ENCODE data around the gene ASPHD2. TPM values are rescaled to one million over a fixed set of nuclear protein-coding genes. Genes with fewer than 3 reads are reported as not detected.

ASPHD2 gene
- total RNA-seq, 1 experiment from 2014 or later, result not detected

DNA sequence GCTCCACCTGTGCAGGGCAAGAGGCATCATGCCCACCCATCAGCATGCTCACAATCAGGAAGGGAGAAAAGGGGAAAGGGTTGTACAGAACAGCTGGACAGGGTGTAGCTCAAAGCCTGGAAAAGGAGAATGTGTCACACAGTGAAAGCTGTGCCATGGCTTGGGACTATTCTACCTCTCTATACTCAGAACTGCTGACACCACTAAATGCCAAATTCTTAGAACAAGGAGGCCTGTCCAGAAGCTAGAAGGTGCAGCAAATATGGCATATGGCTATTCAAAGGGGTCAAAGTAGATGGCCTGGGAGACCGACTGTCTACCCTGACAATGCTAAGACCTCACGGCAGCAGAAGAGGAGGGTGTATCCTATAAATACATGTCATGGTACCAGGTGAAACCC is 41.7 kb downstream of the ASPHD2 start:
- no peak for DNase-seq
- Mint-ChIP-seq H3K9me3 (ENCODE audit: unreplicated experiment) (no peaks in the 10 kb centered on the region), H3K27ac (ENCODE audit: unreplicated experiment) (no peak overlapping the region), H3K4me1 (ENCODE audit: low read depth, unreplicated experiment) (no peaks in the 10 kb centered on the region), H3K4me3 (ENCODE audit: unreplicated experiment) (no peak overlapping the region), H3K27me3 (ENCODE audit: insufficient read depth, unreplicated experiment) (no peaks in the 10 kb centered on the region), H3K36me3 (ENCODE audit: insufficient read depth, unreplicated experiment) (peaks cover 43% of the 10 kb centered on the region)
- Histone ChIP-seq H3K4me1 (no peaks in the 10 kb centered on the region), H3K36me3 (ENCODE audit: control insufficient read depth, insufficient read depth, low read length) (peaks cover 2% of the 10 kb centered on the region), H3K27me3 (replicated peaks; ENCODE audit: control insufficient read depth, insufficient read depth, low read length) (no peaks in the 10 kb centered on the region), H3K4me3 (ENCODE audit: low read depth, low read length) (no peak overlapping the region), H3K9me3 (no peaks in the 10 kb centered on the region)
- CTCF ChIA-PET, result no interaction called here
- BruUV-seq (replicated peaks), result no TSS peak
- intact Hi-C loops (cut with micrococcal nuclease; ENCODE audit: unreplicated experiment), result no loop called here
- POLR2A ChIA-PET, result interaction anchor here (0.9 kb wide), 1 partner anchor 12 kb away, joined by 4 read pairs; no protein-coding TSS in a partner anchor
- TF ChIP-seq, protein P1, sequence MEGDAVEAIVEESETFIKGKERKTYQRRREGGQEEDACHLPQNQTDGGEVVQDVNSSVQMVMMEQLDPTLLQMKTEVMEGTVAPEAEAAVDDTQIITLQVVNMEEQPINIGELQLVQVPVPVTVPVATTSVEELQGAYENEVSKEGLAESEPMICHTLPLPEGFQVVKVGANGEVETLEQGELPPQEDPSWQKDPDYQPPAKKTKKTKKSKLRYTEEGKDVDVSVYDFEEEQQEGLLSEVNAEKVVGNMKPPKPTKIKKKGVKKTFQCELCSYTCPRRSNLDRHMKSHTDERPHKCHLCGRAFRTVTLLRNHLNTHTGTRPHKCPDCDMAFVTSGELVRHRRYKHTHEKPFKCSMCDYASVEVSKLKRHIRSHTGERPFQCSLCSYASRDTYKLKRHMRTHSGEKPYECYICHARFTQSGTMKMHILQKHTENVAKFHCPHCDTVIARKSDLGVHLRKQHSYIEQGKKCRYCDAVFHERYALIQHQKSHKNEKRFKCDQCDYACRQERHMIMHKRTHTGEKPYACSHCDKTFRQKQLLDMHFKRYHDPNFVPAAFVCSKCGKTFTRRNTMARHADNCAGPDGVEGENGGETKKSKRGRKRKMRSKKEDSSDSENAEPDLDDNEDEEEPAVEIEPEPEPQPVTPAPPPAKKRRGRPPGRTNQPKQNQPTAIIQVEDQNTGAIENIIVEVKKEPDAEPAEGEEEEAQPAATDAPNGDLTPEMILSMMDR (IDR thresholded peaks at IDR 0.05; ENCODE audit: insufficient read depth in 1 of 2, low read depth in 1 of 2, low read length in 1 of 2, severe bottlenecking in 1 of 2, unreplicated experiment in 1 of 2), result no peak

DNA sequence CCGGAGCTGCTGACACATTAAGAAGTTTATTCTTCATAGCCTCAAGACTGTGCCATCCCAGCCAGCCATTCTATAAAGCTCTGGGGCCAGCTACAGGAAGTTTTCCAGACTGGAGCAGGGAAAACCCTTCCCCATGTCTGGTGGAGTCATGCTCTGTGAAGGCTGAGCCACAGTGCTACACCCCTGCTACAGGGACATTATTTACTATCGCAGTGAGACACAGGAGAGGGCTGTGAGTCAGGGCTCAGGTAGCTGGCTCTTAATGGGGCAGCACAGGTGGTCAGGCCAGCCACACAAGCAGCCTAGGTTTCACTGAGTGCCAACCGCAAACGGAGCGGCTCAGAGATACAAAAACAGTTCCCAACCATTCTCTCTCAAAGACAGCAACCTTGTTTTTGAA is 42.5 kb downstream of the ASPHD2 start:
- Histone ChIP-seq H3K27me3 (replicated peaks; ENCODE audit: control insufficient read depth, insufficient read depth, low read length) (no peaks in the 10 kb centered on the region), H3K9me3 (no peaks in the 10 kb centered on the region), H3K4me1 (no peaks in the 10 kb centered on the region), H3K4me3 (ENCODE audit: low read depth, low read length) (no peak overlapping the region), H3K36me3 (ENCODE audit: control insufficient read depth, insufficient read depth, low read length) (peaks cover 2% of the 10 kb centered on the region)
- Mint-ChIP-seq H3K36me3 (ENCODE audit: insufficient read depth, unreplicated experiment) (peaks cover 43% of the 10 kb centered on the region), H3K27me3 (ENCODE audit: insufficient read depth, unreplicated experiment) (no peaks in the 10 kb centered on the region), H3K4me3 (ENCODE audit: unreplicated experiment) (no peak overlapping the region), H3K9me3 (ENCODE audit: unreplicated experiment) (no peaks in the 10 kb centered on the region), H3K4me1 (ENCODE audit: low read depth, unreplicated experiment) (no peaks in the 10 kb centered on the region), H3K27ac (ENCODE audit: unreplicated experiment) (no peak overlapping the region)
- CTCF ChIA-PET, result no interaction called here
- no peak for DNase-seq
- TF ChIP-seq, protein P1 (IDR thresholded peaks at IDR 0.05; ENCODE audit: insufficient read depth in 1 of 2, low read depth in 1 of 2, low read length in 1 of 2, severe bottlenecking in 1 of 2, unreplicated experiment in 1 of 2), result no peak
- no TSS peak for BruUV-seq (replicated peaks)
- intact Hi-C loops (cut with micrococcal nuclease; ENCODE audit: unreplicated experiment), result no loop called here
- POLR2A ChIA-PET, result interaction anchor here (0.9 kb wide), 1 partner anchor 11 kb away, joined by 4 read pairs; no protein-coding TSS in a partner anchor

DNA sequence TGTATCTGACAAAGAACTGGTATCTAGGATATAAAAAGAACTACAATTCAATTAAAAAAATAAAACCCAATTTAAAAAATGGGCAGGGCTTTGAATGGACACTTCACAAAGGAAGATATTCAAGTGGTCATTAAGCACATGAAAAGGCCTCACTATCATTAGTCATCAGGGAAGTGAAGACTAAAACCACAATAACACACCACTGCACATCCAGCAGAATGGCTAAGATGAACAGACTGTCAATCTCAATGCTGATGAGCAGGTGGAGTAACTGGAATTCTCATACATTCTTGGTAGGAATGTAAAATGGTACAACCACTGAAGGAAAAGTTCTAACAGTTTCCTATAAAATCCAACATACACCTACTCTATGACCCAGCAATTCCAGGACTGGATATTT is 45.6 kb downstream of the ASPHD2 start:
- BruUV-seq (replicated peaks), result no TSS peak
- H3K9me3 Mint-ChIP-seq (ENCODE audit: unreplicated experiment), result no peaks in the 10 kb centered on the region
- Histone ChIP-seq H3K9me3 (no peaks in the 10 kb centered on the region), H3K4me3 (ENCODE audit: low read depth, low read length) (no peak overlapping the region), H3K27me3 (replicated peaks; ENCODE audit: control insufficient read depth, insufficient read depth, low read length) (no peaks in the 10 kb centered on the region), H3K4me1 (0 out of 2 replicates have a peak, but pooled peaks cover 5% of the 10 kb centered on the region), H3K36me3 (ENCODE audit: control insufficient read depth, insufficient read depth, low read length) (peaks cover 3% of the 10 kb centered on the region)
- no peak overlapping the region for H3K4me3 Mint-ChIP-seq (ENCODE audit: unreplicated experiment)
- intact Hi-C loops (cut with micrococcal nuclease; ENCODE audit: unreplicated experiment), result no loop called here
- no peak overlapping the region for H3K27ac Mint-ChIP-seq (ENCODE audit: unreplicated experiment)
- no peaks in the 10 kb centered on the region for H3K27me3 Mint-ChIP-seq (ENCODE audit: insufficient read depth, unreplicated experiment)
- H3K4me1 Mint-ChIP-seq (ENCODE audit: low read depth, unreplicated experiment), result peaks cover 2% of the 10 kb centered on the region
- peaks cover 33% of the 10 kb centered on the region for H3K36me3 Mint-ChIP-seq (ENCODE audit: insufficient read depth, unreplicated experiment)
- DNase-seq, result no peak
- ChIA-PET CTCF (no interaction called here), POLR2A (no interaction called here)
- TF ChIP-seq, protein P1 (IDR thresholded peaks at IDR 0.05; ENCODE audit: insufficient read depth in 1 of 2, low read depth in 1 of 2, low read length in 1 of 2, severe bottlenecking in 1 of 2, unreplicated experiment in 1 of 2), result no peak

Data from Caco-2 (cell line).